CD4-positive, alpha-beta T cell treated with Interleukin-15 for 4 hours (primary cell): ENCODE measurements around the gene LCN15.
"Not testable (repeated sequence)": the region's sequence is repeated elsewhere in the genome, so short reads cannot be mapped to it uniquely, and the experiment has no call there.

Source experiments
- DNase-seq: peaks from one replicate; pipeline ENCODE4 v3.0.0-alpha.2; 2020; ENCODE audit warnings: low spot score

LCN15 gene

GRCh38 chr9:136764301-136764891 lies at the start of gene LCN15:
Gene LCN15, minus strand, starts transcription at chr9:136764518. Its CDS starts 30 bp downstream, at chr9:136764488.
- DNase-seq: no peak

GRCh38 chr9:136808806-136809158 lies 44.5 kb upstream of the LCN15 start:
- no peak for DNase-seq

GRCh38 chr9:136808075-136808805 lies 43.9 kb upstream of the LCN15 start:
- peak; percentile 46 for DNase-seq

- DNase-seq: peak; percentile 79
Measured at GRCh38 chr9:136807281-136808074, 43.2 kb upstream of the LCN15 start, which contains the start of gene RABL6. Gene RABL6, plus strand, starts transcription at chr9:136807948. Its CDS starts 249 bp downstream, at chr9:136808197.

GRCh38 chr9:136806631-136807201 lies 42.4 kb upstream of the LCN15 start:
- no peak for DNase-seq

- no peak for DNase-seq
Measured at GRCh38 chr9:136806067-136806466, 41.7 kb upstream of the LCN15 start.

- no peak for DNase-seq
Measured at GRCh38 chr9:136805207-136805740, 41.0 kb upstream of the LCN15 start.

- DNase-seq: no peak
Measured at GRCh38 chr9:136804509-136805206, 40.3 kb upstream of the LCN15 start.

- DNase-seq: no peak
Measured at GRCh38 chr9:136803551-136804508, 39.5 kb upstream of the LCN15 start.

GRCh38 chr9:136803009-136803550 lies 38.8 kb upstream of the LCN15 start:
- not testable (repeated sequence) for DNase-seq

GRCh38 chr9:136802321-136802720 lies 38.0 kb upstream of the LCN15 start:
- DNase-seq: no peak

- peak; percentile 87 for DNase-seq
Measured at GRCh38 chr9:136799854-136800657, 35.7 kb upstream of the LCN15 start.

GRCh38 chr9:136799079-136799853 lies 34.9 kb upstream of the LCN15 start:
- DNase-seq: no peak

- DNase-seq: no peak
Measured at GRCh38 chr9:136798708-136799078, 34.4 kb upstream of the LCN15 start.

GRCh38 chr9:136796775-136797347 lies 32.5 kb upstream of the LCN15 start:
- not testable (repeated sequence) for DNase-seq

- DNase-seq: no peak
Measured at GRCh38 chr9:136796238-136796774, 32.0 kb upstream of the LCN15 start, which contains the start of gene CCDC183. Gene CCDC183, plus strand, starts transcription at chr9:136796338. Its CDS starts 60 bp downstream, at chr9:136796398.

- no peak for DNase-seq
Measured at GRCh38 chr9:136795000-136795348, 30.7 kb upstream of the LCN15 start.
